Stimulated activated CD8-positive, alpha-beta memory T cell treated with anti-CD3 and anti-CD28 coated beads, Interleukin-7, amount 100 ng/mL, for 48 hours (primary cell): ENCODE results near the gene DPEP1.

ENCODE experiments used
- DNase-seq, 2 donors: peaks; one replicate each; pipeline ENCODE4 v3.0.0-alpha.2; 2020; ENCODE audit warnings: low read depth in 1 of 2; ENCODE audit errors: extremely low read depth in 1 of 2

DPEP1 gene

GRCh38 chr16:89598199-89598598 is 15.2 kb upstream of the DPEP1 start:
- no peak for DNase-seq

- DNase-seq: peak in 1 of 2 donors; percentile 29
Observed at GRCh38 chr16:89599451-89599858, 14.0 kb upstream of the DPEP1 start.

GRCh38 chr16:89599902-89600301 is 13.5 kb upstream of the DPEP1 start:
- no peak for DNase-seq

- DNase-seq: no peak
Observed at GRCh38 chr16:89600427-89600826, 13.0 kb upstream of the DPEP1 start.

GRCh38 chr16:89600956-89601355 is 12.5 kb upstream of the DPEP1 start:
- no peak for DNase-seq

GRCh38 chr16:89601906-89602272 is 11.6 kb upstream of the DPEP1 start:
- no peak for DNase-seq

- DNase-seq: peak; percentile 46 to 52
Observed at GRCh38 chr16:89602273-89602951, 11.0 kb upstream of the DPEP1 start.

- DNase-seq: no peak
Observed at GRCh38 chr16:89602952-89603590, 10.4 kb upstream of the DPEP1 start.

GRCh38 chr16:89604764-89605163 is 8.7 kb upstream of the DPEP1 start:
- DNase-seq: no peak

GRCh38 chr16:89605186-89605970 is 8.1 kb upstream of the DPEP1 start:
- no peak for DNase-seq

GRCh38 chr16:89606006-89606405 is 7.4 kb upstream of the DPEP1 start:
- no peak for DNase-seq

GRCh38 chr16:89607453-89607852 is 6.0 kb upstream of the DPEP1 start:
- no peak for DNase-seq

- no peak for DNase-seq
Observed at GRCh38 chr16:89607937-89608740, 5.3 kb upstream of the DPEP1 start.

GRCh38 chr16:89610108-89610453 is 3.4 kb upstream of the DPEP1 start:
- DNase-seq: no peak

GRCh38 chr16:89612415-89613166 is 851 bp upstream of the DPEP1 start:
- DNase-seq: no peak

GRCh38 chr16:89613954-89614459 is 565 bp downstream of the DPEP1 start:
- no peak for DNase-seq

GRCh38 chr16:89615176-89615575 is 1.7 kb downstream of the DPEP1 start:
- no peak for DNase-seq

- no peak for DNase-seq
Observed at GRCh38 chr16:89615596-89616090, 2.2 kb downstream of the DPEP1 start.

GRCh38 chr16:89616623-89617022 is 3.2 kb downstream of the DPEP1 start:
- DNase-seq: no peak

GRCh38 chr16:89617036-89617435 is 3.6 kb downstream of the DPEP1 start:
- no peak for DNase-seq
